Progenitor cell of endocrine pancreas (in vitro differentiated cells): Measurements from ENCODE around the gene ENTR1. TPM values are rescaled to one million over a fixed set of nuclear protein-coding genes. Genes with fewer than 3 reads are reported as not detected.

Experiments
- DNase-seq: peaks from one replicate; pipeline ENCODE4 v3.0.0; 2021; ENCODE audit warnings: low spot score; ENCODE audit not compliant: unreplicated experiment
- H3K27ac Mint-ChIP-seq: 2 replicates; pipeline ENCODE4 v1.8.0; 2021; ENCODE audit warnings: mild to moderate bottlenecking, moderate library complexity, mixed read lengths
- H3K27me3 Mint-ChIP-seq: 2 replicates; pipeline ENCODE4 v1.8.0; 2021; ENCODE audit warnings: mixed read lengths
- H3K36me3 Mint-ChIP-seq: 2 replicates; pipeline ENCODE4 v1.8.0; 2022; ENCODE audit warnings: mixed read lengths; ENCODE audit not compliant: insufficient read depth
- H3K4me1 Mint-ChIP-seq: 2 replicates; pipeline ENCODE4 v1.8.0; 2021; ENCODE audit warnings: low read depth, mixed read lengths
- H3K4me3 Mint-ChIP-seq: 2 replicates; pipeline ENCODE4 v1.8.0; 2021; ENCODE audit warnings: low read depth, mild to moderate bottlenecking, moderate library complexity, mixed read lengths
- H3K9me3 Mint-ChIP-seq: 2 replicates; pipeline ENCODE4 v1.8.0; 2021; ENCODE audit warnings: low read depth, mixed read lengths
- total RNA-seq: library from RNA; stranded (reverse); gene quantifications from 2 replicates; pipeline ENCODE4 v1.2.1, GENCODE V29; 2021
- TF ChIP-seq, protein P1 (sequence below): fragments of 200-600 bp; sonication (generic); IDR thresholded peaks from one replicate; pipeline ENCODE4 v1.5.0; 2021; ENCODE audit warnings: antibody characterized with exemption, mild to moderate bottlenecking; ENCODE audit not compliant: unreplicated experiment

ENTR1 gene
- total RNA-seq, 1 donor from 2014 or later: 70.9 TPM

DNA sequence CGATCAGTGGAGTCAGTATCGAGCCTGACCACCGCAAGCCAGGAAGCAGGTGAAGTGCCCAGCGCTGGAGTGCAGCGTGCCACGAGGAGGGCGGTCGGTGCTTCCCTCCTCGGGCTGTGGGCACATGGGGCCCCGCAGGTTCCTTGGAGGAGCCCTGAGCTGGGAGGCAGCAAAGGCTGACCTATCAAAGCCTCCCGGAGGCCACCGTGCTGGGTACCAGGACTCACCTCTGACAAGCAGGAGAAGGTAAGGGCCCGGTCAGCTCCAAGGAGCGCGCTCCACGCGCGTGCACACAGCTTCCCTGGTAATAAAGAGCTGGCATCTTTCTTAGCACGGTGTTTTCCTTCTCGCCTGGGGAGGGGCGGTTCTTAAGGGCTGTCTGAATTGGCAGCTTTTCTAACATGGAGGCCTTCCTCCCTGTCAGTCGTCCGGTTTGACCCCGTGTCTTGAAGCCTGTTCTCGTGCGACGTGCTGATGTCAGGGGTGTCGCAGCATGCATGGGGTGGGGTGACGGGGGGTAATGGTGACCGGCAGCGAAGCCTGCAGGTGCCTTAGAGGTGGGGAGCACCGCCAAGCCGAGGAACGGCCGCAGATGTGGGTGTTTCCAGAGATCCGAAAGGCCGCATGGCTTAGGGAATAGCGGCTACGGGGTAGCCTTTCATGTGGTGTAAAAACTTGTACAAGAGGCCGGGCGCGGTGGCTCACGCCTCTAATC lies 13.2 kb upstream of the ENTR1 start:
- Mint-ChIP-seq H3K4me1 (no peaks in the 10 kb centered on the region), H3K36me3 (peaks cover 6% of the 10 kb centered on the region), H3K4me3 (no peak overlapping the region), H3K27ac (no peak overlapping the region), H3K27me3 (no peaks in the 10 kb centered on the region), H3K9me3 (no peaks in the 10 kb centered on the region)
- TF ChIP-seq, protein P1, sequence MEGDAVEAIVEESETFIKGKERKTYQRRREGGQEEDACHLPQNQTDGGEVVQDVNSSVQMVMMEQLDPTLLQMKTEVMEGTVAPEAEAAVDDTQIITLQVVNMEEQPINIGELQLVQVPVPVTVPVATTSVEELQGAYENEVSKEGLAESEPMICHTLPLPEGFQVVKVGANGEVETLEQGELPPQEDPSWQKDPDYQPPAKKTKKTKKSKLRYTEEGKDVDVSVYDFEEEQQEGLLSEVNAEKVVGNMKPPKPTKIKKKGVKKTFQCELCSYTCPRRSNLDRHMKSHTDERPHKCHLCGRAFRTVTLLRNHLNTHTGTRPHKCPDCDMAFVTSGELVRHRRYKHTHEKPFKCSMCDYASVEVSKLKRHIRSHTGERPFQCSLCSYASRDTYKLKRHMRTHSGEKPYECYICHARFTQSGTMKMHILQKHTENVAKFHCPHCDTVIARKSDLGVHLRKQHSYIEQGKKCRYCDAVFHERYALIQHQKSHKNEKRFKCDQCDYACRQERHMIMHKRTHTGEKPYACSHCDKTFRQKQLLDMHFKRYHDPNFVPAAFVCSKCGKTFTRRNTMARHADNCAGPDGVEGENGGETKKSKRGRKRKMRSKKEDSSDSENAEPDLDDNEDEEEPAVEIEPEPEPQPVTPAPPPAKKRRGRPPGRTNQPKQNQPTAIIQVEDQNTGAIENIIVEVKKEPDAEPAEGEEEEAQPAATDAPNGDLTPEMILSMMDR: no peak
- no peak for DNase-seq

DNA sequence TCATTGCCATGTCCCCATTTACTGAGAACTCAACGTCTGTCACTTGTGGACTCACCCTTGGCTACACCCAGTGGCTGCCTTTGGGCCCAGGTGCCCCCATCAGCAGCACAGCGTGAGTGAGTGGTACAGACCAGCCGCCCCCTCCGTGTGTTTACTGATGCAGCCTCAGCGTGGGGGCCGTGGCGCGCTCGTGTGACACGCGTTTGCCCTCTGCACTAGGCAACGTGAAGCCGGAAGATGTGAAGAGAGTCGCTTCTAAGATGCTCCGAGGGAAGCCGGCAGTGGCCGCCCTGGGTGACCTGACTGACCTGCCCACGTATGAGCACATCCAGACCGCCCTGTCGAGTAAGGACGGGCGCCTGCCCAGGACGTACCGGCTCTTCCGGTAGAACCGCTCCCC lies 12.5 kb upstream of the ENTR1 start:
- H3K4me1 Mint-ChIP-seq: no peaks in the 10 kb centered on the region
- DNase-seq: no peak
- TF ChIP-seq, protein P1: no peak
- no peak overlapping the region for H3K27ac Mint-ChIP-seq
- no peaks in the 10 kb centered on the region for H3K9me3 Mint-ChIP-seq
- peaks cover 6% of the 10 kb centered on the region for H3K36me3 Mint-ChIP-seq
- no peaks in the 10 kb centered on the region for H3K27me3 Mint-ChIP-seq
- no peak overlapping the region for H3K4me3 Mint-ChIP-seq

DNA sequence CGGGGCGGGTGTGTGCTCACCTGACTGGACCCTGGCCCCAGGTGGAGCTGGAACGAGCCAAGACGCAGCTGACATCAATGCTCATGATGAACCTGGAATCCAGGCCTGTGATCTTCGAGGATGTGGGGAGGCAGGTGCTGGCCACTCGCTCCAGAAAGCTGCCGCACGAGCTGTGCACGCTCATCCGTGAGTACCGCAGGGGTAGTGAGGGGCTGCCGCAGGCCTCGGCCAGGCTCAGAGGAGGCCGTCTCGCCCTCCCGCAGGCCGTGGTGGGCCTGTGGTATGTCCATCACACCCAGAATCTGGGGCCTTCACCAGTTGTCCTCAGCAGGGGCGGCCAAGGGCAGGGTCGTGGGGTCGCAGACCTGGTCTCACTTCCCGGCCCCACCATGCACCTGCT lies 11.4 kb upstream of the ENTR1 start:
- Mint-ChIP-seq H3K4me1 (no peaks in the 10 kb centered on the region), H3K36me3 (peaks cover 9% of the 10 kb centered on the region), H3K9me3 (no peaks in the 10 kb centered on the region), H3K27me3 (no peaks in the 10 kb centered on the region), H3K4me3 (no peak overlapping the region), H3K27ac (no peak overlapping the region)
- DNase-seq: no peak
- TF ChIP-seq, protein P1: no peak

DNA sequence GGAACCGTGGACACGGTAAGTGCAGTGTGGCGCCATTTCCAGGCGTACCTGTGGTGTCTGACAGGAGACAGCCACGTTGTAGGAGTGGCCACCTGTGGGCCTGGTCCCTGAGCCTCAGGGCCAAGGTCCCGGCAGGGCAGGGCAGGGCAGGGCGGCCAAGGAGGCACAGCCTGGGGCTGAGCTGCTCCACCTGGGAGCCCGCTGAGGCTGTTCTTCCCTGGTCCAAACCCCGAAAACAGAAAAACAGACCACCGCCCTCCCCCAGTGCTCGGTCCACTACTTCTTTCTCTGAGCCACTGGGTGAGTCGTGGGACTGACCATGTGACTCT lies 8.6 kb upstream of the ENTR1 start:
- H3K36me3 Mint-ChIP-seq: peaks cover 12% of the 10 kb centered on the region
- no peaks in the 10 kb centered on the region for H3K27me3 Mint-ChIP-seq
- H3K27ac Mint-ChIP-seq: no peak overlapping the region
- H3K4me3 Mint-ChIP-seq: no peak overlapping the region
- DNase-seq: no peak
- TF ChIP-seq, protein P1: no peak
- no peaks in the 10 kb centered on the region for H3K4me1 Mint-ChIP-seq
- no peaks in the 10 kb centered on the region for H3K9me3 Mint-ChIP-seq

DNA sequence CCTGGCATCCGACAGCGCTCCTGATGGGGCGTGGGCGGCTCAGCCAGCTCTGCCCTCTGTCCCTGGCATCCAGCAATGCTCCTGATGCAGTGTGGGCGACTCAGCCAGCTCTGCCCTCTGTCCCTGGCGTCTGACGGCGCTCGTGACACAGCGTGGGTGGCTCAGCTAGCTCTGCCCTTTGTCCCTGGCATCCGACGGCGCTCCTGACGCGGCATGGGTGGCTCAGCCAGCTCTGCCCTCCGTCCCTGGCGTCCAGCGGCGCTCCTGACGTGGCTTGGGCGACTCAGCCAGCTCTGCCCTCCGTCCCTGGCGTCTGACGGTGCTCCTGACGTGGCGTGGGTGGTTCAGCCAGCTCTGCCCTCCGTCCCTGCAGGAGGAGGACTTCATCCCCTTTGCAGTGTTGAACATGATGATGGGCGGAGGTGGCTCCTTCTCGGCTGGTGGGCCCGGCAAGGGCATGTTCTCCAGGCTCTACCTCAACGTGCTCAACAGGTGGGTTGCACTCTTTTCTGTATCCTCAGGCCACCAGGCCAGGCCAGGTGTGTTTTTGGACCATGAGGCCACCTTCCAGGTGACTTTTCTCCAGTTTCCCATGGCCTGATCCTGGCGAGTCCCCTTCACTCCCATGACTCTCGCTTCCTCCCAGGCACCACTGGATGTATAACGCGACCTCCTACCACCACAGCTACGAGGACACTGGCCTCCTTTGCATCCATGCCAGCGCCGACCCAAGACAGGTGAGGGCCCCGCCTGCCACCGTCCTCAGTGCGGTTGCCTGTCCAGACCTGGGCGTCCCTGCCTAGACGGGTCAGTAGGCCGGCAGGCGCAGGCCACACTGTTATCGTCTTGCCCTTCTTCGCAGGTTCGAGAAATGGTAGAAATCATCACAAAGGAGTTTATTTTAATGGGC lies 8.0 kb upstream of the ENTR1 start:
- Mint-ChIP-seq H3K4me3 (no peak overlapping the region), H3K27me3 (no peaks in the 10 kb centered on the region)

More for the DNA sequence above, 8.0 kb upstream of the ENTR1 start:
- TF ChIP-seq, protein P1: no peak
- Mint-ChIP-seq H3K36me3 (peaks cover 15% of the 10 kb centered on the region), H3K9me3 (no peaks in the 10 kb centered on the region), H3K27ac (no peak overlapping the region), H3K4me1 (no peaks in the 10 kb centered on the region)
- DNase-seq: no peak
